Measurements from ENCODE around the gene VIPR1. TPM values are rescaled to one million over a fixed set of nuclear protein-coding genes. Genes with fewer than 3 reads are reported as not detected.

The VIPR1 gene
- total RNA-seq, 1 donor from 2014 or later: 1.6 TPM

- no peaks in the 10 kb centered on the region for H3K9me3 ChIP-seq (ENCODE audit: control insufficient read depth in 3 of 3, low read length in 3 of 3)
- no peak overlapping the region for H3K4me3 ChIP-seq (ENCODE audit: low read length in 3 of 3)
- no peaks in the 10 kb centered on the region for H3K4me1 ChIP-seq (ENCODE audit: control insufficient read depth in 3 of 3, insufficient read depth in 3 of 3, low read length in 3 of 3)
- no peaks in the 10 kb centered on the region for H3K36me3 ChIP-seq (ENCODE audit: control insufficient read depth in 3 of 3, insufficient read depth in 3 of 3, low read length in 3 of 3)
- no peak overlapping the region for H3K9ac ChIP-seq (ENCODE audit: low read depth in 1 of 3, low read length in 3 of 3)
- no peaks in the 10 kb centered on the region for H3K27me3 ChIP-seq (ENCODE audit: control insufficient read depth in 3 of 3, insufficient read depth in 3 of 3, low read length in 3 of 3)
- no peak overlapping the region for H3K27ac ChIP-seq (ENCODE audit: low read depth, low read length)
Observed at GRCh38 chr3:42529468-42529867, 27.0 kb downstream of the VIPR1 start.

GRCh38 chr3:42530073-42530472, 27.6 kb downstream of the VIPR1 start:
- Histone ChIP-seq H3K4me1 (ENCODE audit: control insufficient read depth in 3 of 3, insufficient read depth in 3 of 3, low read length in 3 of 3) (no peaks in the 10 kb centered on the region), H3K27ac (ENCODE audit: low read depth, low read length) (no peak overlapping the region)

GRCh38 chr3:42531470-42531869, 29.0 kb downstream of the VIPR1 start:
- no peak overlapping the region for H3K9ac ChIP-seq (ENCODE audit: low read depth in 1 of 3, low read length in 3 of 3)
- no peak overlapping the region for H3K4me3 ChIP-seq (ENCODE audit: low read length in 3 of 3)
- no peak overlapping the region for H3K27ac ChIP-seq (ENCODE audit: low read depth, low read length)
- H3K27me3 ChIP-seq (ENCODE audit: control insufficient read depth in 3 of 3, insufficient read depth in 3 of 3, low read length in 3 of 3): no peaks in the 10 kb centered on the region
- no peaks in the 10 kb centered on the region for H3K4me1 ChIP-seq (ENCODE audit: control insufficient read depth in 3 of 3, insufficient read depth in 3 of 3, low read length in 3 of 3)
- H3K9me3 ChIP-seq (ENCODE audit: control insufficient read depth in 3 of 3, low read length in 3 of 3): no peaks in the 10 kb centered on the region
- no peaks in the 10 kb centered on the region for H3K36me3 ChIP-seq (ENCODE audit: control insufficient read depth in 3 of 3, insufficient read depth in 3 of 3, low read length in 3 of 3)

More at GRCh38 chr3:42530073-42530472, 27.6 kb downstream of the VIPR1 start:
- Histone ChIP-seq H3K27me3 (ENCODE audit: control insufficient read depth in 3 of 3, insufficient read depth in 3 of 3, low read length in 3 of 3) (no peaks in the 10 kb centered on the region), H3K9me3 (ENCODE audit: control insufficient read depth in 3 of 3, low read length in 3 of 3) (no peaks in the 10 kb centered on the region), H3K9ac (ENCODE audit: low read depth in 1 of 3, low read length in 3 of 3) (no peak overlapping the region), H3K36me3 (ENCODE audit: control insufficient read depth in 3 of 3, insufficient read depth in 3 of 3, low read length in 3 of 3) (no peaks in the 10 kb centered on the region), H3K4me3 (ENCODE audit: low read length in 3 of 3) (no peak overlapping the region)

- no peak overlapping the region for H3K9ac ChIP-seq (ENCODE audit: low read depth in 1 of 3, low read length in 3 of 3)
- no peak overlapping the region for H3K27ac ChIP-seq (ENCODE audit: low read depth, low read length)
Observed at GRCh38 chr3:42532229-42532628, 29.8 kb downstream of the VIPR1 start.

GRCh38 chr3:42533161-42533897, 30.9 kb downstream of the VIPR1 start:
- Histone ChIP-seq H3K4me1 (ENCODE audit: control insufficient read depth in 3 of 3, insufficient read depth in 3 of 3, low read length in 3 of 3) (no peaks in the 10 kb centered on the region), H3K9me3 (ENCODE audit: control insufficient read depth in 3 of 3, low read length in 3 of 3) (no peaks in the 10 kb centered on the region), H3K4me3 (ENCODE audit: low read length in 3 of 3) (no peak overlapping the region), H3K27ac (ENCODE audit: low read depth, low read length) (no peak overlapping the region), H3K9ac (ENCODE audit: low read depth in 1 of 3, low read length in 3 of 3) (no peak overlapping the region), H3K36me3 (ENCODE audit: control insufficient read depth in 3 of 3, insufficient read depth in 3 of 3, low read length in 3 of 3) (no peaks in the 10 kb centered on the region), H3K27me3 (ENCODE audit: control insufficient read depth in 3 of 3, insufficient read depth in 3 of 3, low read length in 3 of 3) (no peaks in the 10 kb centered on the region)

More at GRCh38 chr3:42532229-42532628, 29.8 kb downstream of the VIPR1 start:
- Histone ChIP-seq H3K27me3 (ENCODE audit: control insufficient read depth in 3 of 3, insufficient read depth in 3 of 3, low read length in 3 of 3) (no peaks in the 10 kb centered on the region), H3K4me3 (ENCODE audit: low read length in 3 of 3) (no peak overlapping the region), H3K36me3 (ENCODE audit: control insufficient read depth in 3 of 3, insufficient read depth in 3 of 3, low read length in 3 of 3) (no peaks in the 10 kb centered on the region), H3K4me1 (ENCODE audit: control insufficient read depth in 3 of 3, insufficient read depth in 3 of 3, low read length in 3 of 3) (no peaks in the 10 kb centered on the region), H3K9me3 (ENCODE audit: control insufficient read depth in 3 of 3, low read length in 3 of 3) (no peaks in the 10 kb centered on the region)

GRCh38 chr3:42535981-42536784, 33.7 kb downstream of the VIPR1 start:
- H3K4me1 ChIP-seq (ENCODE audit: control insufficient read depth in 3 of 3, insufficient read depth in 3 of 3, low read length in 3 of 3): no peaks in the 10 kb centered on the region
- no peak overlapping the region for H3K9ac ChIP-seq (ENCODE audit: low read depth in 1 of 3, low read length in 3 of 3)
- H3K27me3 ChIP-seq (ENCODE audit: control insufficient read depth in 3 of 3, insufficient read depth in 3 of 3, low read length in 3 of 3): no peaks in the 10 kb centered on the region
- no peak overlapping the region for H3K27ac ChIP-seq (ENCODE audit: low read depth, low read length)
- no peak overlapping the region for H3K4me3 ChIP-seq (ENCODE audit: low read length in 3 of 3)
- no peaks in the 10 kb centered on the region for H3K9me3 ChIP-seq (ENCODE audit: control insufficient read depth in 3 of 3, low read length in 3 of 3)
- H3K36me3 ChIP-seq (ENCODE audit: control insufficient read depth in 3 of 3, insufficient read depth in 3 of 3, low read length in 3 of 3): no peaks in the 10 kb centered on the region

GRCh38 chr3:42537350-42537749, 34.9 kb downstream of the VIPR1 start:
- Histone ChIP-seq H3K4me3 (ENCODE audit: low read length in 3 of 3) (no peak overlapping the region), H3K36me3 (ENCODE audit: control insufficient read depth in 3 of 3, insufficient read depth in 3 of 3, low read length in 3 of 3) (no peaks in the 10 kb centered on the region), H3K27me3 (ENCODE audit: control insufficient read depth in 3 of 3, insufficient read depth in 3 of 3, low read length in 3 of 3) (no peaks in the 10 kb centered on the region), H3K9ac (ENCODE audit: low read depth in 1 of 3, low read length in 3 of 3) (no peak overlapping the region), H3K4me1 (ENCODE audit: control insufficient read depth in 3 of 3, insufficient read depth in 3 of 3, low read length in 3 of 3) (no peaks in the 10 kb centered on the region), H3K9me3 (ENCODE audit: control insufficient read depth in 3 of 3, low read length in 3 of 3) (no peaks in the 10 kb centered on the region), H3K27ac (ENCODE audit: low read depth, low read length) (no peak overlapping the region)

- no peak overlapping the region for H3K9ac ChIP-seq (ENCODE audit: low read depth in 1 of 3, low read length in 3 of 3)
- no peaks in the 10 kb centered on the region for H3K9me3 ChIP-seq (ENCODE audit: control insufficient read depth in 3 of 3, low read length in 3 of 3)
- H3K36me3 ChIP-seq (ENCODE audit: control insufficient read depth in 3 of 3, insufficient read depth in 3 of 3, low read length in 3 of 3): no peaks in the 10 kb centered on the region
- no peak overlapping the region for H3K27ac ChIP-seq (ENCODE audit: low read depth, low read length)
- H3K4me3 ChIP-seq (ENCODE audit: low read length in 3 of 3): no peak overlapping the region
- peaks cover 0 to 6% (median 0%) of the 10 kb centered on the region in 3 donors for H3K4me1 ChIP-seq (ENCODE audit: control insufficient read depth in 3 of 3, insufficient read depth in 3 of 3, low read length in 3 of 3)
- H3K27me3 ChIP-seq (ENCODE audit: control insufficient read depth in 3 of 3, insufficient read depth in 3 of 3, low read length in 3 of 3): no peaks in the 10 kb centered on the region
Observed at GRCh38 chr3:42539871-42540714, 37.6 kb downstream of the VIPR1 start.

- no peak overlapping the region for H3K4me3 ChIP-seq (ENCODE audit: low read length in 3 of 3)
- H3K9ac ChIP-seq (ENCODE audit: low read depth in 1 of 3, low read length in 3 of 3): no peak overlapping the region
- H3K36me3 ChIP-seq (ENCODE audit: control insufficient read depth in 3 of 3, insufficient read depth in 3 of 3, low read length in 3 of 3): no peaks in the 10 kb centered on the region
- no peaks in the 10 kb centered on the region for H3K27me3 ChIP-seq (ENCODE audit: control insufficient read depth in 3 of 3, insufficient read depth in 3 of 3, low read length in 3 of 3)
- no peak overlapping the region for H3K27ac ChIP-seq (ENCODE audit: low read depth, low read length)
- no peaks in the 10 kb centered on the region for H3K9me3 ChIP-seq (ENCODE audit: control insufficient read depth in 3 of 3, low read length in 3 of 3)
- H3K4me1 ChIP-seq (ENCODE audit: control insufficient read depth in 3 of 3, insufficient read depth in 3 of 3, low read length in 3 of 3): peaks cover 0 to 8% (median 0%) of the 10 kb centered on the region in 3 donors
Observed at GRCh38 chr3:42541079-42541478, 38.6 kb downstream of the VIPR1 start.

Data from skeletal muscle tissue (tissue), 4 donors.